Type B pancreatic cell (in vitro differentiated cells): Measurements from ENCODE around the gene IL13. TPM values are rescaled to one million over a fixed set of nuclear protein-coding genes. Genes with fewer than 3 reads are reported as not detected.

Experiments
- DNase-seq: peaks from one replicate; pipeline ENCODE4 v3.0.0; 2021; ENCODE audit warnings: mixed read lengths; ENCODE audit not compliant: unreplicated experiment; ENCODE audit errors: extremely low spot score
- H3K27ac Mint-ChIP-seq: 2 replicates; pipeline ENCODE4 v1.8.0; 2021; ENCODE audit warnings: mild to moderate bottlenecking, mixed read lengths
- H3K27me3 Mint-ChIP-seq: 2 replicates; pipeline ENCODE4 v1.8.0; 2021; ENCODE audit warnings: mixed read lengths
- H3K36me3 Mint-ChIP-seq: 2 replicates; pipeline ENCODE4 v1.8.0; 2021; ENCODE audit warnings: mixed read lengths
- H3K4me1 Mint-ChIP-seq: one replicate; pipeline ENCODE4 v1.8.0; 2021; ENCODE audit warnings: mixed read lengths; ENCODE audit not compliant: unreplicated experiment
- H3K4me3 Mint-ChIP-seq: 2 replicates; pipeline ENCODE4 v1.8.0; 2021; ENCODE audit warnings: mild to moderate bottlenecking, mixed read lengths
- H3K9me3 Mint-ChIP-seq: 2 replicates; pipeline ENCODE4 v1.8.0; 2021; ENCODE audit warnings: mixed read lengths
- long read RNA-seq: library from polyadenylated mRNA; unstranded; transcript quantifications from one replicate; pipeline ENCODE4 v2.0.0, GENCODE V29; 2020
- total RNA-seq: library from RNA; stranded (reverse); gene quantifications from 2 replicates; pipeline ENCODE4 v1.2.1, GENCODE V29; 2021; ENCODE audit warnings: low replicate concordance
- TF ChIP-seq, protein P1 (sequence below): fragments of 200-600 bp; sonication (generic); conservative IDR thresholded peaks from 2 replicates; pipeline ENCODE4 v1.5.0; 2021; ENCODE audit warnings: antibody characterized with exemption, mild to moderate bottlenecking

Gene IL13
- total RNA-seq = not detected in 2 replicates
- long read RNA-seq = 0 reads

- DNase-seq = peak; percentile 58
- H3K36me3 Mint-ChIP-seq = no peaks in the 10 kb centered on the region
- peaks cover 4% of the 10 kb centered on the region for H3K4me1 Mint-ChIP-seq
- H3K27me3 Mint-ChIP-seq = peaks cover 42% of the 10 kb centered on the region
- H3K9me3 Mint-ChIP-seq = no peaks in the 10 kb centered on the region
- H3K27ac Mint-ChIP-seq = no peak within 1 kb of the TSS
- TF ChIP-seq, protein P1, sequence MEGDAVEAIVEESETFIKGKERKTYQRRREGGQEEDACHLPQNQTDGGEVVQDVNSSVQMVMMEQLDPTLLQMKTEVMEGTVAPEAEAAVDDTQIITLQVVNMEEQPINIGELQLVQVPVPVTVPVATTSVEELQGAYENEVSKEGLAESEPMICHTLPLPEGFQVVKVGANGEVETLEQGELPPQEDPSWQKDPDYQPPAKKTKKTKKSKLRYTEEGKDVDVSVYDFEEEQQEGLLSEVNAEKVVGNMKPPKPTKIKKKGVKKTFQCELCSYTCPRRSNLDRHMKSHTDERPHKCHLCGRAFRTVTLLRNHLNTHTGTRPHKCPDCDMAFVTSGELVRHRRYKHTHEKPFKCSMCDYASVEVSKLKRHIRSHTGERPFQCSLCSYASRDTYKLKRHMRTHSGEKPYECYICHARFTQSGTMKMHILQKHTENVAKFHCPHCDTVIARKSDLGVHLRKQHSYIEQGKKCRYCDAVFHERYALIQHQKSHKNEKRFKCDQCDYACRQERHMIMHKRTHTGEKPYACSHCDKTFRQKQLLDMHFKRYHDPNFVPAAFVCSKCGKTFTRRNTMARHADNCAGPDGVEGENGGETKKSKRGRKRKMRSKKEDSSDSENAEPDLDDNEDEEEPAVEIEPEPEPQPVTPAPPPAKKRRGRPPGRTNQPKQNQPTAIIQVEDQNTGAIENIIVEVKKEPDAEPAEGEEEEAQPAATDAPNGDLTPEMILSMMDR = no peak
- H3K4me3 Mint-ChIP-seq = peak within 1 kb of the TSS; percentile 57
Measured at GRCh38 chr5:132657676-132658380, at the start of gene IL13. Gene IL13, plus strand, starts transcription at chr5:132658173. Its CDS starts 14 bp downstream, at chr5:132658187.

GRCh38 chr5:132611965-132612364 is 46.0 kb upstream of the IL13 start:
- H3K27ac Mint-ChIP-seq = no peak overlapping the region
- H3K36me3 Mint-ChIP-seq = peaks cover 25% of the 10 kb centered on the region
- no peak for DNase-seq
- no peaks in the 10 kb centered on the region for H3K4me1 Mint-ChIP-seq
- H3K27me3 Mint-ChIP-seq = no peaks in the 10 kb centered on the region
- TF ChIP-seq, protein P1 = no peak
- H3K9me3 Mint-ChIP-seq = no peaks in the 10 kb centered on the region
- no peak overlapping the region for H3K4me3 Mint-ChIP-seq

DNA sequence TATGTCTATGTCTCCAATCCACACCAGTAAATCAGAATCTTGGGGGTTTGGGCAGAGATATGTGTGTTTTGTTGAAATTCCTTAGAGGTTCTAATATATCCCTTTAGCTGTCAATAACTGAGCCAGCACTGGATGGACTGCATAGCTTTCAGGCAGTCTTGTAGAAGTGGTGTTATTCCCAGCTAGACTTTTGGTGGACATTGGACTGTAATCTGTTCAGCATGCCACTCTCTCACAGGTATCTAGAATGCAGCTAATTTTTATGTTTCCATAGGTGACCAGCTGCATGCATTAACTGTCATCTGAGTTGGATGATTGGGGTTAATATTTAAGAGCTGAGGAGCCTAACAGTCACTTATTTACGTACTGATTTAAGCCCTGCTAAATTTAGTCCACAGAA is 45.1 kb upstream of the IL13 start:
- Mint-ChIP-seq H3K27ac (no peak overlapping the region), H3K4me3 (no peak overlapping the region), H3K4me1 (no peaks in the 10 kb centered on the region), H3K9me3 (no peaks in the 10 kb centered on the region), H3K27me3 (no peaks in the 10 kb centered on the region), H3K36me3 (peaks cover 30% of the 10 kb centered on the region)
- no peak for DNase-seq
- TF ChIP-seq, protein P1 = no peak

GRCh38 chr5:132621699-132622098 is 36.3 kb upstream of the IL13 start:
- Mint-ChIP-seq H3K4me1 (no peaks in the 10 kb centered on the region), H3K36me3 (peaks cover 45% of the 10 kb centered on the region), H3K27me3 (no peaks in the 10 kb centered on the region), H3K4me3 (no peak overlapping the region), H3K9me3 (no peaks in the 10 kb centered on the region), H3K27ac (no peak overlapping the region)
- TF ChIP-seq, protein P1 = no peak
- no peak for DNase-seq

- H3K36me3 Mint-ChIP-seq = peaks cover 46% of the 10 kb centered on the region
- DNase-seq = no peak
- no peaks in the 10 kb centered on the region for H3K4me1 Mint-ChIP-seq
- no peak overlapping the region for H3K4me3 Mint-ChIP-seq
- no peaks in the 10 kb centered on the region for H3K27me3 Mint-ChIP-seq
- H3K27ac Mint-ChIP-seq = no peak overlapping the region
- no peaks in the 10 kb centered on the region for H3K9me3 Mint-ChIP-seq
- TF ChIP-seq, protein P1 = no peak
Measured at GRCh38 chr5:132622608-132623007, 35.4 kb upstream of the IL13 start.
